ENCODE results near the gene COL20A1. TPM values are rescaled to one million over a fixed set of nuclear protein-coding genes. Genes with fewer than 3 reads are reported as not detected.

The COL20A1 gene
- polyA plus RNA-seq, 2 of the 4 experiments (the other 2 are of a cell fraction), result 0.21 to 0.93 TPM

DNA sequence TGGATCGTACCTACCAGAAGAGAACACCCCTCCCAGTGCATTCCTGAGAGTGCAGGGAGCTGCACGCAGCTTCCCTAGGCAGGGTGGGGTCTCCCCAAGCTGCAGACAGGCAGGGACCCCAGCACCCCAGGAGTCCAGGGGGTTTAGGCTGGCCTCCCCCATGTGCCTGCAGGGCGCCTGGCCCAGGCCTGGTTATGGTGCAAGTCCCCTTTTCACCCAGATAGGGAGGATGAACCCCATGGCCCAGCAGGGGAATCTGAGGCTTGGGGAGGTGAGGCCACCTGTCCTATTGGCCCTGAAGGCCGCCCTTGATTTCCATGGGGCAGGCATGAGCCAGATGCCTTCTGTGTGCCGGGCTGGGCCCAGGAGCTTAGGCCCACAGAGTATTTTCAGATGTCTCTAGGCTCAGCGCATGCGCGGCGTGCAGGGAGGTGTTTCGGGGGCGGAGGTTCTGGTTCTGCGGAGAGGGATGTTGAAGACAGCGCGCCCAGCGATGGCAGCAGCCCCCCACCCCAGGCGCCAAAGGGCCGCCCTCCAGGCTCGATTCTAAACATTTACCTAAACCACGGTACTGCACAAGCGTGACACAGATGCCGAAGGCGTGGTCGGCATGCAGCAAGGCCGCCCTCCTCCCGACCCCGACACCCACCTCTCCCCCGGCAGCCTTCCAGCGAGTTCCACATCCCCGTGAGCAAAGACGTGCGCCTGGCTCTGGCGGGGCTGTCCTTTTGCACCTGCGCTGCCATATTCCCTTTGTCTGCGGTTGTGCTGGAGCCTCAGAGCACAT is 29.4 kb downstream of the COL20A1 start:
- CTCF ChIA-PET, result interaction anchor here (1.0 to 1.9 kb wide), 2 partner anchors 12 to 99 kb away, joined by 4 to 13 read pairs; no protein-coding TSS in a partner anchor
- H3K4me1 ChIP-seq, result no peaks in the 10 kb centered on the region
- FAIRE-seq, result no peak
- H3K4me2 ChIP-seq, result no peak overlapping the region
- TF ChIP-seq TFCP2L1 (CRISPR knock-in tag; IDR thresholded peaks at IDR 0.05) (no peak), MAZ (IDR thresholded peaks at IDR 0.05; ENCODE audit: borderline replicate concordance, low read depth, low read length) (no peak), RAD21 (conservative IDR thresholded peaks at IDR 0.05 in 1 of 2, IDR thresholded peaks at IDR 0.05 in 1 of 2) (no peak), CHD2 (IDR thresholded peaks at IDR 0.05; ENCODE audit: low read length, partially characterized antibody) (no peak), RCOR1 (IDR thresholded peaks at IDR 0.05; ENCODE audit: low read depth, low read length) (no peak)
- TF ChIP-seq, protein P1, sequence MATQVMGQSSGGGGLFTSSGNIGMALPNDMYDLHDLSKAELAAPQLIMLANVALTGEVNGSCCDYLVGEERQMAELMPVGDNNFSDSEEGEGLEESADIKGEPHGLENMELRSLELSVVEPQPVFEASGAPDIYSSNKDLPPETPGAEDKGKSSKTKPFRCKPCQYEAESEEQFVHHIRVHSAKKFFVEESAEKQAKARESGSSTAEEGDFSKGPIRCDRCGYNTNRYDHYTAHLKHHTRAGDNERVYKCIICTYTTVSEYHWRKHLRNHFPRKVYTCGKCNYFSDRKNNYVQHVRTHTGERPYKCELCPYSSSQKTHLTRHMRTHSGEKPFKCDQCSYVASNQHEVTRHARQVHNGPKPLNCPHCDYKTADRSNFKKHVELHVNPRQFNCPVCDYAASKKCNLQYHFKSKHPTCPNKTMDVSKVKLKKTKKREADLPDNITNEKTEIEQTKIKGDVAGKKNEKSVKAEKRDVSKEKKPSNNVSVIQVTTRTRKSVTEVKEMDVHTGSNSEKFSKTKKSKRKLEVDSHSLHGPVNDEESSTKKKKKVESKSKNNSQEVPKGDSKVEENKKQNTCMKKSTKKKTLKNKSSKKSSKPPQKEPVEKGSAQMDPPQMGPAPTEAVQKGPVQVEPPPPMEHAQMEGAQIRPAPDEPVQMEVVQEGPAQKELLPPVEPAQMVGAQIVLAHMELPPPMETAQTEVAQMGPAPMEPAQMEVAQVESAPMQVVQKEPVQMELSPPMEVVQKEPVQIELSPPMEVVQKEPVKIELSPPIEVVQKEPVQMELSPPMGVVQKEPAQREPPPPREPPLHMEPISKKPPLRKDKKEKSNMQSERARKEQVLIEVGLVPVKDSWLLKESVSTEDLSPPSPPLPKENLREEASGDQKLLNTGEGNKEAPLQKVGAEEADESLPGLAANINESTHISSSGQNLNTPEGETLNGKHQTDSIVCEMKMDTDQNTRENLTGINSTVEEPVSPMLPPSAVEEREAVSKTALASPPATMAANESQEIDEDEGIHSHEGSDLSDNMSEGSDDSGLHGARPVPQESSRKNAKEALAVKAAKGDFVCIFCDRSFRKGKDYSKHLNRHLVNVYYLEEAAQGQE (IDR thresholded peaks at IDR 0.05), result no peak
- TF ChIP-seq, protein P2, sequence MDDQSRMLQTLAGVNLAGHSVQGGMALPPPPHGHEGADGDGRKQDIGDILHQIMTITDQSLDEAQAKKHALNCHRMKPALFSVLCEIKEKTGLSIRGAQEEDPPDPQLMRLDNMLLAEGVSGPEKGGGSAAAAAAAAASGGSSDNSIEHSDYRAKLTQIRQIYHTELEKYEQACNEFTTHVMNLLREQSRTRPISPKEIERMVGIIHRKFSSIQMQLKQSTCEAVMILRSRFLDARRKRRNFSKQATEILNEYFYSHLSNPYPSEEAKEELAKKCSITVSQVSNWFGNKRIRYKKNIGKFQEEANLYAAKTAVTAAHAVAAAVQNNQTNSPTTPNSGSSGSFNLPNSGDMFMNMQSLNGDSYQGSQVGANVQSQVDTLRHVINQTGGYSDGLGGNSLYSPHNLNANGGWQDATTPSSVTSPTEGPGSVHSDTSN (IDR thresholded peaks at IDR 0.05), result no peak
- TF ChIP-seq, protein P3, sequence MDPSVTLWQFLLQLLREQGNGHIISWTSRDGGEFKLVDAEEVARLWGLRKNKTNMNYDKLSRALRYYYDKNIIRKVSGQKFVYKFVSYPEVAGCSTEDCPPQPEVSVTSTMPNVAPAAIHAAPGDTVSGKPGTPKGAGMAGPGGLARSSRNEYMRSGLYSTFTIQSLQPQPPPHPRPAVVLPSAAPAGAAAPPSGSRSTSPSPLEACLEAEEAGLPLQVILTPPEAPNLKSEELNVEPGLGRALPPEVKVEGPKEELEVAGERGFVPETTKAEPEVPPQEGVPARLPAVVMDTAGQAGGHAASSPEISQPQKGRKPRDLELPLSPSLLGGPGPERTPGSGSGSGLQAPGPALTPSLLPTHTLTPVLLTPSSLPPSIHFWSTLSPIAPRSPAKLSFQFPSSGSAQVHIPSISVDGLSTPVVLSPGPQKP (IDR thresholded peaks at IDR 0.05; ENCODE audit: low read depth, low read length), result no peak
- ATAC-seq, result no peak
- no peak for DNase-seq (ENCODE audit: low read depth in 1 of 2, low spot score in 1 of 2)
- no peak overlapping the region for H3K4me3 ChIP-seq
- WGBS (ENCODE audit: missing lambda C conversion rate), result 80% methylated on average over 30 of the region's 34 CpGs
- POLR2A ChIA-PET, result no interaction called here
- no peak overlapping the region for H3K27ac ChIP-seq
- no peaks in the 10 kb centered on the region for H3K9me3 ChIP-seq

DNA sequence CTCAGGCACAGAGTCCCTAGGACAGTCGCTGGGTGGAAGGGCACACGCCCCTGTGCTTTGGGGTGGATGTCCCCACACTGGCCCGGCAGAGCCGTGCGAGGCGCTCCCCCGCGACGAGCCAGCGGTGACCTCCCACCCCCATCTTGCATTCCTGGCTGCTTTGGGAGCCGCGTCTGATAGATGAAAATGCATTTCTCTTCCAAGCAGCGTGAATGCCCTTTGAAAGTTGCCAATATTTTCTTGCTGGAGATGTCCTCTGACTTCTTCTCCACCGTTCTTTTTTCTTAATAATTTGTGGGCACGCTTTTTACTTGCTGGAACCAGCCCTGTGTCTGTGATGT is 29.9 kb downstream of the COL20A1 start:
- no peak overlapping the region for H3K27ac ChIP-seq
- FAIRE-seq, result no peak
- no peak for ATAC-seq
- ChIA-PET CTCF (interaction anchor here (1.0 kb wide), 2 partner anchors 14 to 99 kb away, joined by 3 to 4 read pairs; no protein-coding TSS in a partner anchor), POLR2A (no interaction called here)
- H3K4me2 ChIP-seq, result no peak overlapping the region
- H3K4me1 ChIP-seq, result no peaks in the 10 kb centered on the region
- 65% methylated on average over 15 of the region's 15 CpGs for WGBS (ENCODE audit: missing lambda C conversion rate)
- no peak for TF ChIP-seq CBX2 (IDR thresholded peaks at IDR 0.05; ENCODE audit: borderline replicate concordance, low read depth)
- no peak for TF ChIP-seq CBX8 (IDR thresholded peaks at IDR 0.05)
- TF ChIP-seq EHF (CRISPR knock-in tag; IDR thresholded peaks at IDR 0.05), result no peak
- no peak for TF ChIP-seq ESRRA (IDR thresholded peaks at IDR 0.05; ENCODE audit: borderline replicate concordance, low read length)
- no peak for TF ChIP-seq MAZ (IDR thresholded peaks at IDR 0.05; ENCODE audit: borderline replicate concordance, low read depth, low read length)
- no peaks in the 10 kb centered on the region for H3K9me3 ChIP-seq
- H3K4me3 ChIP-seq, result no peak overlapping the region
- DNase-seq (ENCODE audit: low read depth in 1 of 2, low spot score in 1 of 2), result no peak

DNA sequence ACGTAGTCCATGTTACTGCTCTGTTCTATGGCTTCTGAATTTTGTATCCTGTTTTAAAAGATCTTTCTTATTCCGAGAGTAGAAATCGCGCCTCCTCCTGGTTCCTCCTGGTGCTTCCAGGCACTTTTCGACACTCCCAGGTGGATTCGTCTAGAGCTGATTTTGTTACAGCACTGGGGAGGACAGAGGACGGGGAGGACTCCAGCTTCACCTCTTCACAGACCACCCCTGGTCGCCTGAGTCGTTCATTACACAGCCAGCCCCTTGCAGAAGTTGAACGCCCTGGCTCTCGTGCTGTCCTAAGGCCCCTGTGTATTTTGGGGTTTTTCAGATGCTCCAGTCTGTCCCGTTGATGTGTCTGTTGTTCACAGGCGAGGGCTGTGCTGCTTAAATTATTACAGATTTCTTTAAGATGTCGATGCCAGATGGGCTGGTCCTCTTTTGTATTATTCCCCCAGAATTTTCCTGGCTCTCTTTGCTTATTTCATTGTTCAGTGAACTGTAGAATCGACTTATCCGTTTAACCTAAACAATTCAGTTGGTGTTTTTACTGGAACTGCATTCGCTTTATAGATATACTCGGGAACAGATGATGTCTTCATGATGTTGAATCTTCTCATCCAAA is 30.5 kb downstream of the COL20A1 start:
- 34% methylated on average over 17 of the region's 18 CpGs for WGBS (ENCODE audit: missing lambda C conversion rate)
- FAIRE-seq (no peak), ATAC-seq (peak in 1 of 2 experiments; percentile 50; a peak in 2 of 6 replicates), DNase-seq (ENCODE audit: low read depth in 1 of 2, low spot score in 1 of 2) (peak in 1 of 2 experiments; percentile 36)
- TF ChIP-seq, protein P4, sequence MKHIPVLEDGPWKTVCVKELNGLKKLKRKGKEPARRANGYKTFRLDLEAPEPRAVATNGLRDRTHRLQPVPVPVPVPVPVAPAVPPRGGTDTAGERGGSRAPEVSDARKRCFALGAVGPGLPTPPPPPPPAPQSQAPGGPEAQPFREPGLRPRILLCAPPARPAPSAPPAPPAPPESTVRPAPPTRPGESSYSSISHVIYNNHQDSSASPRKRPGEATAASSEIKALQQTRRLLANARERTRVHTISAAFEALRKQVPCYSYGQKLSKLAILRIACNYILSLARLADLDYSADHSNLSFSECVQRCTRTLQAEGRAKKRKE (CRISPR knock-in tag; IDR thresholded peaks at IDR 0.05; ENCODE audit: low read depth), result no peak
- no peak for TF ChIP-seq HOXB13 (CRISPR knock-in tag; IDR thresholded peaks at IDR 0.05; ENCODE audit: low read depth)
- TF ChIP-seq JUNB (IDR thresholded peaks at IDR 0.05), result no peak
- no peak for TF ChIP-seq MYC (IDR thresholded peaks at IDR 0.05; ENCODE audit: borderline replicate concordance, low read length)
- no peak for TF ChIP-seq NFE2L2 (conservative IDR thresholded peaks at IDR 0.05; ENCODE audit: low read length)
- TF ChIP-seq, protein P5, sequence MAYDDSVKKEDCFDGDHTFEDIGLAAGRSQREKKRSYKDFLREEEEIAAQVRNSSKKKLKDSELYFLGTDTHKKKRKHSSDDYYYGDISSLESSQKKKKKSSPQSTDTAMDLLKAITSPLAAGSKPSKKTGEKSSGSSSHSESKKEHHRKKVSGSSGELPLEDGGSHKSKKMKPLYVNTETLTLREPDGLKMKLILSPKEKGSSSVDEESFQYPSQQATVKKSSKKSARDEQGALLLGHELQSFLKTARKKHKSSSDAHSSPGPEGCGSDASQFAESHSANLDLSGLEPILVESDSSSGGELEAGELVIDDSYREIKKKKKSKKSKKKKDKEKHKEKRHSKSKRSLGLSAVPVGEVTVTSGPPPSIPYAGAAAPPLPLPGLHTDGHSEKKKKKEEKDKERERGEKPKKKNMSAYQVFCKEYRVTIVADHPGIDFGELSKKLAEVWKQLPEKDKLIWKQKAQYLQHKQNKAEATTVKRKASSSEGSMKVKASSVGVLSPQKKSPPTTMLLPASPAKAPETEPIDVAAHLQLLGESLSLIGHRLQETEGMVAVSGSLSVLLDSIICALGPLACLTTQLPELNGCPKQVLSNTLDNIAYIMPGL (CRISPR knock-in tag; IDR thresholded peaks at IDR 0.05; ENCODE audit: borderline replicate concordance), result no peak
- no peaks in the 10 kb centered on the region for H3K4me1 ChIP-seq
- ChIA-PET POLR2A (no interaction called here), CTCF (interaction anchor here (1.0 kb wide), 1 partner anchor 14 kb away, joined by 3 read pairs; no protein-coding TSS in a partner anchor)
- H3K9me3 ChIP-seq, result no peaks in the 10 kb centered on the region
- H3K4me2 ChIP-seq, result no peak overlapping the region
- no peak overlapping the region for H3K27ac ChIP-seq
- H3K4me3 ChIP-seq, result no peak overlapping the region

Measured in A549 (cell line).